Hepatocyte (in vitro differentiated cells): ENCODE results near the gene SLC13A3. TPM values are rescaled to one million over a fixed set of nuclear protein-coding genes. Genes with fewer than 3 reads are reported as not detected.

Experiments used
- DNase-seq: peaks from one replicate; pipeline ENCODE4 v3.0.0-alpha.2; 2016; ENCODE audit warnings: low spot score
- H2AFZ ChIP-seq: fragments of 200-600 bp; sonication (generic); 2 replicates; pipeline ENCODE4 v1.6.0; 2016; ENCODE audit warnings: antibody characterized with exemption, mild to moderate bottlenecking
- H3K27ac ChIP-seq: fragments of 200-600 bp; sonication (generic); 2 replicates; pipeline ENCODE4 v1.5.1; 2016; ENCODE audit warnings: mild to moderate bottlenecking
- H3K27me3 ChIP-seq: fragments of 200-600 bp; sonication (generic); 2 replicates; pipeline ENCODE4 v1.6.1; 2016
- H3K36me3 ChIP-seq: fragments of 200-600 bp; sonication (generic); replicated peaks from 2 replicates; pipeline ENCODE4 v1.5.1; 2016; ENCODE audit warnings: low read depth; ENCODE audit not compliant: insufficient read depth
- H3K4me1 ChIP-seq: fragments of 200-600 bp; sonication (generic); 2 replicates; pipeline ENCODE4 v1.5.1; 2016; ENCODE audit warnings: mild to moderate bottlenecking, moderate library complexity; ENCODE audit not compliant: insufficient read depth
- H3K4me2 ChIP-seq: fragments of 200-600 bp; sonication (generic); 2 replicates; pipeline ENCODE4 v1.6.0; 2016
- H3K4me3 ChIP-seq: fragments of 200-600 bp; sonication (generic); 2 replicates; pipeline ENCODE4 v1.5.1; 2016; ENCODE audit warnings: mild to moderate bottlenecking
- H3K79me2 ChIP-seq: fragments of 200-600 bp; sonication (generic); 2 replicates; pipeline ENCODE4 v1.6.0; 2017; ENCODE audit warnings: mild to moderate bottlenecking
- H3K9me2 ChIP-seq: fragments of 200-600 bp; sonication (generic); replicated peaks from 2 replicates; pipeline ENCODE4 v1.6.0; 2017; ENCODE audit warnings: mild to moderate bottlenecking; ENCODE audit not compliant: insufficient read depth
- H3K9me3 ChIP-seq: fragments of 200-600 bp; sonication (generic); 2 replicates; pipeline ENCODE4 v1.5.1; 2016; ENCODE audit warnings: low read depth, mild to moderate bottlenecking
- H4K20me1 ChIP-seq: fragments of 200-600 bp; sonication (generic); 2 replicates; pipeline ENCODE4 v1.6.0; 2016; ENCODE audit warnings: mild to moderate bottlenecking; ENCODE audit not compliant: insufficient read depth, poor library complexity, severe bottlenecking
- CTCF ChIP-seq: fragments of 200-600 bp; sonication (generic); IDR thresholded peaks from 2 replicates; pipeline ENCODE4 v1.5.1; 2016; ENCODE audit warnings: antibody characterized with exemption, mild to moderate bottlenecking; ENCODE audit not compliant: poor library complexity
- EZH2 ChIP-seq: fragments of 200-600 bp; sonication (generic); IDR thresholded peaks from 2 replicates; pipeline ENCODE4 v1.6.1; 2016; ENCODE audit warnings: antibody characterized with exemption, mild to moderate bottlenecking, borderline replicate concordance
- EZH2phosphoT487 ChIP-seq: fragments of 200-600 bp; sonication (generic); IDR thresholded peaks from one replicate; pipeline ENCODE4 v1.6.1; 2018; ENCODE audit warnings: antibody characterized with exemption, mild to moderate bottlenecking, low read depth, moderate library complexity; ENCODE audit not compliant: unreplicated experiment, severe bottlenecking
- WGBS: methylation state at CpG from one replicate; pipeline ENCODE4 v1.1.6; 2016; ENCODE audit warnings: low lambda C conversion rate; ENCODE audit errors: missing lambda C conversion rate; 5-methylcytosine and 5-hydroxymethylcytosine counted together
- polyA plus RNA-seq: library from polyadenylated mRNA; unstranded; fragments of >200 nt; fragmentation: Nextera tagmentation; extraction: Ambion mirVana; gene quantifications from 2 replicates; pipeline ENCODE4 v1.2.1, GENCODE V29; 2016
- total RNA-seq: library from RNA; depleted of rRNA; stranded (reverse); fragments of >200 nt; gene quantifications from 2 replicates; pipeline ENCODE4 v1.2.3, GENCODE V29; 2014

SLC13A3 gene
- total and polyA plus RNA-seq, 2 experiments from 2014 or later: 1.8 to 9.4 TPM

- Histone ChIP-seq H2AFZ (no peak overlapping the region), H3K36me3 (no peaks in the 10 kb centered on the region), H3K9me2 (no peaks in the 10 kb centered on the region), H3K79me2 (no peaks in the 10 kb centered on the region), H3K9me3 (no peaks in the 10 kb centered on the region), H4K20me1 (no peaks in the 10 kb centered on the region), H3K4me2 (no peak overlapping the region), H3K27me3 (no peaks in the 10 kb centered on the region), H3K4me1 (no peaks in the 10 kb centered on the region), H3K27ac (no peak overlapping the region), H3K4me3 (no peak overlapping the region)
- DNase-seq: no peak
- 42% methylated on average over 2 of the region's 2 CpGs for WGBS
- TF ChIP-seq EZH2phosphoT487 (no peak), EZH2 (no peak), CTCF (no peak)
Measured at GRCh38 chr20:46594725-46595124, 56.5 kb downstream of the SLC13A3 start.

GRCh38 chr20:46592580-46593362 is 58.5 kb downstream of the SLC13A3 start:
- no peak overlapping the region for H3K27ac ChIP-seq
- no peak for TF ChIP-seq EZH2phosphoT487
- TF ChIP-seq EZH2: no peak
- no peak for TF ChIP-seq CTCF
- H3K4me2 ChIP-seq: no peak overlapping the region
- no peak overlapping the region for H3K4me3 ChIP-seq
- H3K4me1 ChIP-seq: no peaks in the 10 kb centered on the region
- no peaks in the 10 kb centered on the region for H3K27me3 ChIP-seq
- no peaks in the 10 kb centered on the region for H3K9me2 ChIP-seq
- H3K9me3 ChIP-seq: no peaks in the 10 kb centered on the region
- H4K20me1 ChIP-seq: no peaks in the 10 kb centered on the region
- 92% methylated on average over 4 of the region's 4 CpGs for WGBS
- H3K36me3 ChIP-seq: no peaks in the 10 kb centered on the region
- H3K79me2 ChIP-seq: no peaks in the 10 kb centered on the region
- DNase-seq: no peak
- no peak overlapping the region for H2AFZ ChIP-seq

- Histone ChIP-seq H3K79me2 (no peaks in the 10 kb centered on the region), H3K27ac (no peak overlapping the region), H3K36me3 (no peaks in the 10 kb centered on the region), H3K9me3 (no peaks in the 10 kb centered on the region), H3K4me3 (no peak overlapping the region), H3K9me2 (no peaks in the 10 kb centered on the region), H3K4me2 (no peak overlapping the region), H3K27me3 (no peaks in the 10 kb centered on the region), H3K4me1 (no peaks in the 10 kb centered on the region), H4K20me1 (no peaks in the 10 kb centered on the region), H2AFZ (no peak overlapping the region)
- no peak for DNase-seq
- 78% methylated on average over 1 of the region's 1 CpG for WGBS
- no peak for TF ChIP-seq CTCF
- TF ChIP-seq EZH2phosphoT487: no peak
- TF ChIP-seq EZH2: no peak
Measured at GRCh38 chr20:46590443-46590842, 60.8 kb downstream of the SLC13A3 start.
